Adrenal gland (tissue), 12 donors: Measurements from ENCODE around the gene RBM7. TPM values are rescaled to one million over a fixed set of nuclear protein-coding genes. Genes with fewer than 3 reads are reported as not detected.

ENCODE experiments used
- DNase-seq, 7 donors: peaks; one replicate each; pipeline ENCODE4 v3.0.0-alpha.2; 2019 to 2020
- H3K27ac ChIP-seq, 5 donors: fragments of 200-600 bp; sonication (generic) in 4 of 5; 1 replicate in 3 of 5; 2 replicates in 2 of 5; pipeline versions ENCODE4 v1.5.1 to v1.8.0; 2016 to 2020; ENCODE audit warnings: mild to moderate bottlenecking in 1 of 5
- H3K27me3 ChIP-seq: fragments of 200-600 bp; 2 replicates; pipeline ENCODE4 v1.8.0; 2021
- H3K36me3 ChIP-seq, 2 donors: fragments of 200-600 bp; replicated peaks in 1 of 2; 1 replicate in 1 of 2; 2 replicates in 1 of 2; pipeline versions ENCODE4 v1.5.1 to v1.8.0; 2018 to 2022
- H3K4me1 ChIP-seq, 2 donors: fragments of 200-600 bp; replicated peaks in 1 of 2; 1 replicate in 1 of 2; 2 replicates in 1 of 2; pipeline versions ENCODE4 v1.5.1 to v1.8.0; 2018 to 2021
- H3K4me3 ChIP-seq, 4 donors: fragments of 200-600 bp; sonication (generic) in 3 of 4; one replicate each; pipeline ENCODE4 v1.5.1; 2016 to 2018
- H3K9me3 ChIP-seq, 3 donors: fragments of 200-600 bp; sonication (generic) in 1 of 3; replicated peaks in 1 of 3; 1 replicate in 2 of 3; 2 replicates in 1 of 3; pipeline versions ENCODE4 v1.5.1 to v1.8.0; 2016 to 2021
- CTCF ChIP-seq, 6 experiments: fragments of 450-650 bp in 4 of 6; fragments of 200-600 bp in 2 of 6; sonication (generic) in 1 of 6; IDR thresholded peaks; 1 replicate in 5 of 6; 2 replicates in 1 of 6; pipeline versions ENCODE4 v1.5.1 to v1.8.0; 2016 to 2021; ENCODE audit warnings: antibody characterized with exemption in 6 of 6, mild to moderate bottlenecking in 2 of 6, moderate library complexity in 1 of 6
- POLR2A ChIP-seq, 2 donors: fragments of 450-650 bp; IDR thresholded peaks; one replicate each; pipeline ENCODE4 v1.6.1; 2017; ENCODE audit warnings: antibody characterized with exemption in 2 of 2, mild to moderate bottlenecking in 2 of 2, moderate library complexity in 1 of 2
- WGBS, 4 donors: extraction: QIAGEN DNeasy Blood & Tissue Kit in 2 of 4; methylation state at CpG; one replicate each; pipeline versions ENCODE4 v1.1.5 to v1.1.7; 2013 to 2017; 5-methylcytosine and 5-hydroxymethylcytosine counted together
- intact Hi-C, 2 donors: fragments of 100-400 bp; cut with DNase I; formaldehyde crosslinking; loops; one replicate each; pipeline versions ENCODE4 v1.14.1 to v1.15.0; 2022 to 2023
- polyA plus RNA-seq, 3 donors: library from polyadenylated mRNA; stranded (reverse); fragments of 200-250 nt in 2 of 3; fragments of 350-450 nt in 1 of 3; fragmentation: Illumina TruSeq in 1 of 3; extraction: RNeasy Lipid Tissue Mini Kit (QIAGEN cat#74804) in 1 of 3; gene quantifications; one replicate each; pipeline ENCODE4 v1.2.3, GENCODE V29; 2013 to 2014
- total RNA-seq, 9 donors: library from RNA; depleted of rRNA in 4 of 9; stranded (reverse); fragments of >200 nt in 4 of 9; fragments of 120-200 nt in 1 of 9; fragmentation: NEBNext Ultra II Directional in 1 of 9; extraction: Animal tissue kit (Norgen Biotek cat#: 25700) in 1 of 9; gene quantifications; one replicate each; pipeline versions ENCODE4 v1.1.0 to v1.2.4, GENCODE V29; 2013 to 2023
- donor health status: healthy with polysubstance abuse.
- donor health status: Bipolar disorder and iron deficiency.
- donor health status: DM: yes; HTN: yes; CAD: no.
- donor health status: DM: no; HTN: no; CAD: no.
- donor health status: DM: no; HTN: no; CAD: no.
- donor health status: DM: yes; HTN: yes; CAD: no.

The RBM7 gene
- total and polyA plus RNA-seq, 12 donors = 1.7 to 29.2 (median 18.8) TPM

DNA sequence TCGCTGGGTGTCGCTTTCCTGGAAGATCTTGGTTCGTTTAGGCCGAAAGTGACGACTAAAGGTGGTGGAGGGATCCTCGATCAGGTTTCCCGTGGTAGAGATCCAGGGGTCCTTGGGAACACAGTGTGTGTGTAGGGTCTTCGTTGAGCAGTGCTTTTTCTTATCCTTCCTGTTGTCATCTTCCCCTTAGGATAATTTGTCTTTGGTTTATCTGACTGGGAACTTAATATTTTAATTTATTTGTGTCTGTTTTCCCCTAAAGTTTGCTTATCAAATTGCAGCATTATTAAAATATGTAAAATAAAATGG, 403 bp downstream of the RBM7 start:
- Histone ChIP-seq H3K4me3 (peak overlapping the region; percentile 43 to 89 (median 66)), H3K36me3 (peaks cover 0 to 1% of the 10 kb centered on the region in 2 donors), H3K9me3 (no peaks in the 10 kb centered on the region), H3K27me3 (no peaks in the 10 kb centered on the region), H3K4me1 (peaks cover 14 to 53% of the 10 kb centered on the region in 2 donors), H3K27ac (peak overlapping the region; percentile 90 to 99 (median 95))
- TF ChIP-seq CTCF (IDR thresholded peaks at IDR 0.05) = no peak
- TF ChIP-seq POLR2A (IDR thresholded peaks at IDR 0.05) = no peak
- no peak for DNase-seq
- WGBS, 4 donors = 0% methylated on average over 8 of the region's 8 CpGs
- intact Hi-C loops = no loop called here

DNA sequence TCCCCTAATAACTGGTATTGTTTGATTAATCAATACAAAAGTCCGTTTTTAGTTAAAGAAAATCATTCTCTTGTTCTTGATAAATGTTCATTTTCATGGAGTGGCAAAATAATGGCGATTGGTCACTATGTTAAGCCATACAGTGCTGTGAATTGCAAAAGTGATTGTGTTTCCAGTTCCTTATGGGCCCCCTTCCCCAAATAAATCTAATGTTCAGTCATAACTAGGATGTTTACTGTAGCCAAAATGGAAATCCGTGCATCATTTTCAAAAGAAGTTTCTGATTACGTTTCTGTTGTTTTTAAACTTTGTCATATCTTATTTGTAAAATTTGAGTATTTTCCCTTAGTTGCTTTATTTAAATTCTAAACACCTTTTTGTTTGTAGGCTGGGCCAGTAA, 845 bp downstream of the RBM7 start:
- Histone ChIP-seq H3K4me3 (peak overlapping the region in 3 of 4 donors; percentile 43 to 89 (median 88)), H3K27ac (peak overlapping the region; percentile 90 to 99 (median 95)), H3K9me3 (no peaks in the 10 kb centered on the region), H3K27me3 (no peaks in the 10 kb centered on the region), H3K4me1 (peaks cover 14 to 53% of the 10 kb centered on the region in 2 donors), H3K36me3 (peaks cover 0 to 5% of the 10 kb centered on the region in 2 donors)
- WGBS, 4 donors = 1 to 4% (median 2%) methylated on average over 4 of the region's 4 CpGs
- DNase-seq = no peak
- TF ChIP-seq CTCF (IDR thresholded peaks at IDR 0.05) (peak in 1 of 6 experiments; percentile 4), POLR2A (IDR thresholded peaks at IDR 0.05) (no peak)
- intact Hi-C loops = no loop called here

DNA sequence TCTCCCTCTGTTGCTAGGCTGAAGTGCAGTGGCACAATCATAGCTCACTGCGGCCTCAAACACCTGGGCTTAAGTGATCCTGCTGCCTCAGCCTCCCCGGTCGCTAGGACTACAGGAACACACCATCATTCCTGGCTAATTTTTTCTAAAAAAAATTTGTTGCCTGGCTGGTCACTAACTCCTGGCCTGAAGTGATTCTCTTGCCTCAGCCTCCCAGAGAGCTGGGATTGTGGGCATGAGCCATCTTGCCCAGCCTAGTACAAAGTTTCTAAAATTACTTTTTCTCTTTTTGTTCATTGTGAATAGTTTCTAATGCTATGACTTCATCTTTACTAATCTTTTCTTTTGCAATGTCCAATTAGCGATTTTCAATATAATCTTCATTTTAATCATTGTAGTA, 12.5 kb downstream of the RBM7 start:
- H3K4me3 ChIP-seq = no peak overlapping the region
- H3K27me3 ChIP-seq = no peaks in the 10 kb centered on the region
- H3K27ac ChIP-seq = no peak overlapping the region
- DNase-seq = no peak
- H3K9me3 ChIP-seq = no peaks in the 10 kb centered on the region
- TF ChIP-seq POLR2A (IDR thresholded peaks at IDR 0.05) (no peak), CTCF (IDR thresholded peaks at IDR 0.05) (no peak)
- peaks cover 0 to 18% of the 10 kb centered on the region in 2 donors for H3K36me3 ChIP-seq
- H3K4me1 ChIP-seq = no peaks in the 10 kb centered on the region
- intact Hi-C loops = no loop called here
- 95 to 98% (median 95%) methylated on average over 4 of the region's 4 CpGs for WGBS, 4 donors

DNA sequence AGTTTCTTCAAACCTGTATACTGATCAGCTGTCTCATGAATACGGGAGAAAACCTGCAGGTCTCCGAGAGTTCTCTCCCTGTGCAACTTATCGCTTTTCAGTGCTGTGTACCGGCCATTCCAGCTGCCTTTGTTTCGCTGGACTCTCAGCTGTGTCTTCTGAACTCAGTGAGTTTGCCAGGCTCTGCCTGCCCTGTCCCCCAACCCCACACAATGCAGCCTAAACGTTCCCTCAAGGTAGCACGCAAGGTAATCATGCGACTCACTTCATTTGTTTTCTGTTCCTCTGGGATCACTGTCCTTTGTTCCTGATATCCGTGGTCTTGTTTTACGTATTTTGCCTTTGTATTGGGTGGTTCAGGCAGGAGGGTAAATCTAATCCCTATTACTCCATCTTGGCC, 13.5 kb downstream of the RBM7 start:
- Histone ChIP-seq H3K27ac (no peak overlapping the region), H3K4me3 (no peak overlapping the region), H3K27me3 (no peaks in the 10 kb centered on the region), H3K4me1 (no peaks in the 10 kb centered on the region), H3K9me3 (no peaks in the 10 kb centered on the region), H3K36me3 (peaks cover 0 to 14% of the 10 kb centered on the region in 2 donors)
- intact Hi-C loops = no loop called here
- no peak for TF ChIP-seq CTCF (IDR thresholded peaks at IDR 0.05)
- TF ChIP-seq POLR2A (IDR thresholded peaks at IDR 0.05) = no peak
- no peak for DNase-seq
- 87 to 94% (median 90%) methylated on average over 10 of the region's 10 CpGs for WGBS, 4 donors
